Kidney capillary endothelial cell (primary cell): ENCODE data around the gene PELI2.

ENCODE experiments used
- DNase-seq: peaks from one replicate; pipeline ENCODE4 v3.0.0-alpha.2; 2018; ENCODE audit warnings: low spot score

Gene PELI2

DNA sequence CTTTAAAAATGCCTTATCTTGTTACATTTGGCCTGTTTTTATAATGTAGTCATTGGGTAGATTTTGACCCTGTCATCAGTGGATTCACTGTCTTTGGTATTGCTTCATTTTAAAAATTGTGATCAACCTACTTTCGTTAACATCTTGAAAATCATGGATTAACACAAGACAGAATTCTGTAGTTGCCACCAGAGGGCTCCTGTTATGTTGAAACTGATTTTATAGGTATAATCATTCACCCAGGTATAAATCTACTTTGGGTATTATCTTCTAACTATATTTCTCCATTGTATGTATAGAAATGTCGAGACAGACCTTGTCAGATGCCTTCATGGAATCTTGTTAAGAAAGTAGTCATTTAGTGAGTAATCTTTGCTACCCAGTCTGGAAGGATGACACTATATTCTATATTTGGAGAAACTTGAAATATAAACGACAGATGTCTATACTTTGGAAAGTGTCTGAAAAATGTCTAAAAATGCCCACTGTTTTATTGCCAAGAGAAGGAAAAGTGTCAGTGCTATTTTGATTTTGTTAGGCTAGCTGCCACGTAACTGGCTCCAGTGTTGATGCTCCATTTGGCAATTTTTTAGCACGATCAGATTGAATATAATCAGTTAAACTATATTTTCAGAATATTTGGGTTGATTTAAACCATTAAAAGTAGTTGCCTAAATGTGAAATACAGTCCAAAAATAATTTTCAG lies 129.4 kb downstream of the PELI2 start:
- DNase-seq, result peak; percentile 2

DNA sequence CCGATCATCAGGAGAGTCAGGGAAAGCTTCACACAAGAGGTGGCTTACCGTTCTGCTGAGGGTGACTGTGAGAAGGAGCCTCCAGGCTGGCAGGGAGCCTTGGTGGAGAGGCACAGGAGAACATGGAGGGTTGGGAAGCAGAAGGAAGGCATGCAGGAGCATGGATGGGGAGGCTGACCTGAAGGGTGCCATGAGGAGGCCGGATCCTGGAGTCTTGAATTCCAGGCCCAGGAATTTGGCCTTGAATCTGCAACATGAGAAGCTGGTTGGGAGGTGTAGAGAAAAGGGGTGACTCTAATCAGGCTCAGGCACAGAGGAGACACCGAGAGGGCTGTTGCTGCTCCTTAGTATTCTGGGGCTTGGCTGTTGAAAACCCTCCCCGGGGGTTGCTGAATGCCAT lies 130.2 kb downstream of the PELI2 start:
- no peak for DNase-seq

DNA sequence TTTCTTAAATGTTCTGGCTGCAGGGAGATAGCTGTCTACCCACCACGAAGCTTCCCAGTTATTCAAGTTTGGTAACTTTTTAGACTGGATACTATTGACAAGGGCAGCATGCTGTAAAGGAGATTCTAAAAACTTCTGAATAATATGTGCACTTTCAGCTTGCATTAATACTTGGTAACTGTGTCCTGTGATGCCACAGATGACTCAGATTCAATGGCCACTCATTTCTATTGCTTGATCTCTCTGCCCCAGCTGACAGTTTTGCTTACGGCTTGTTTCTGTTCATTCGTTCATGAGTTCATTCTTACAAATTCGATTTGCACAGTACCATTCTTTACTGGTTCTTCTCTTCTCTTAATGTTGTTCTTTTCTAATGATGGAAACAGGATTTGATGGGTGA lies 142.8 kb downstream of the PELI2 start:
- DNase-seq, result no peak

DNA sequence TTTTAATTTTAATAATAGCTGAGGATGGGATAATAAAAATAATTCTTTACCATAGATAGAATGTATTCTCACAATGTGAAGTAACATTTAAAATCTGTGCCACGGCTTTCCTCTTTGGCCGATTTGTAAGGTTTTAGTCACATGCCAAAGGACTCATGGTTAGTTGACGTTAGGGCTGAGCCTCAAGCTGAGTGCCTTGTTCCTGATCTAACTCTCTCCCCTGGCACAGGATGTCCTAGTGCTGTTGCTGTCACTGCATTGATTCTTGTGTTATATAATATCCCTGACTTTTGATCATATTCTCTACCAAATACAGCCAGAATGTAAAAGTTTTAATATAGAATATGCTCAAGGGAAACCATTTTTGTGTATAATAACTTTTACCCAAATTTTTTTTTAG lies 144.3 kb downstream of the PELI2 start:
- DNase-seq, result no peak

DNA sequence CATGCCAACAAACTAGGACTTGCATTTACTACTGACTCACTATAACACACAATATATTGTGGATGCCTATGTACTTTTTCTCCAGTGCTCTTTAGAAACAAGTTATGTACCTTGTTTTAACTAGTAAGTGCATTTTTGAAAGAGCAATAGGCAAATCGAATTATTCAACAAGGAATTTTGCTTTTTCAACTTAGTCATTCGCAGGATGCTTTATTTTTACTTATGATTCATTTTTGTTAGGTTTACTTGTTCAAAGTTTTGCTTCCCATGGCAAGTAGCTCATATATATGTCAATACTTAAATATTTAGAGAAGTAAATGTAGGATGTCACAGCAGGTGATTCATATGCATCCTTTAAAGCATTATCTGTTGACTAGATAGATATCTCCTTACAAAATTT lies 149.8 kb downstream of the PELI2 start:
- no peak for DNase-seq

DNA sequence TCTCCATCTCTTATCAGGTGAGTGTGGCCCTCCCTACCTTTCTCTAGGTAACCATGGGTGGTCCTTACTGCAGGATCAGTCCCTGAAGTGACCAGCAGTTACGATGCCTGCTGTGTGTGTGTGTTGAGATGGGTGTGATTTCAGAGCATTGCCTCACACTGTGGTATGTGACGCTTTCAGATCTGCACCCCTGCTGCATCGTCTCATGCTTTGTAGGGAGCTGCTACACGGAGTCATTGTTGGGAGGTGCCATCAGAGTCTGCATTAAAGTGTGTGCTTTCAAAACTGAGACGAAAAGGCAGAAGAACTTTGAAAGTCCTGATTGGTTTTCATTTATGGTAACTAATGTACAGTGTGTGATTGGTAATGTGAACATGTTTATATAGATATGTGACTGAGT lies 150.5 kb downstream of the PELI2 start:
- DNase-seq, result no peak

DNA sequence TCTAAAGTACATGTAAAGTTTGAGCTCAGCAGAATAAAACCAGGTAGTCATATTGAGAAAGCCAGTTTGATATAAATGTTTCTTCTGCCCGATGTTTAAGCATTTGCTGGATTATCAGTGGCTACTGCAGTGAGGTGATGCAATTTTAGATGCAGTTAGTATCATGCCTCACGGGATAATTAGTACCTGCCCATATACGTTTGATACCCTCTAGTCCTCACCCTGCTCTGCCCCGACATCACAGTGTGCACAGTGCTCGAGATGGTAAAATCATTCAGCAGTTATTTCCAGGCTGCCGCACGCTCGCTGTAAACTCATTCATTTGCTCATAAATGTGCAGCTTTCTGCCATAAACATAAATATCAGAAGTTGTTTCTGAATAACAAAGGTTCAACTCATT lies 152.7 kb downstream of the PELI2 start:
- DNase-seq, result no peak

DNA sequence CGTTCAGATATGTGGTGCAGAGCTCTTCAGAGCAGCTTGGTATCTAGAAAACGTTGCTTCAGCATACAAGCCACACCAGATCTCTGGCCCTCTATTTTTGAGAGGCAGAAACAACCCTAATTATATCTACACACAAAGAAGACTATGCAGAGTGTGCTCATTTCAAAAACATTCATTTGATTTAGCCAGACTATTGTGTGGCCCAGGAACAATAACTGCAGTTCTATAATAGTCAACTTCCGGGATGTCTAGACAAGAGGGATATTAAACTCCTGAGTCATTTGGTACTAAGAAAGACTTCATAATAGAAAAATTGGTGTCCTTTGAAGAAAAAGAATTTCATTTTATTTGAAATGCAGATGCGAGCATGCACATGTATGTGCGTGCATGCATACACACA lies 153.8 kb downstream of the PELI2 start:
- peak; percentile 96 for DNase-seq

DNA sequence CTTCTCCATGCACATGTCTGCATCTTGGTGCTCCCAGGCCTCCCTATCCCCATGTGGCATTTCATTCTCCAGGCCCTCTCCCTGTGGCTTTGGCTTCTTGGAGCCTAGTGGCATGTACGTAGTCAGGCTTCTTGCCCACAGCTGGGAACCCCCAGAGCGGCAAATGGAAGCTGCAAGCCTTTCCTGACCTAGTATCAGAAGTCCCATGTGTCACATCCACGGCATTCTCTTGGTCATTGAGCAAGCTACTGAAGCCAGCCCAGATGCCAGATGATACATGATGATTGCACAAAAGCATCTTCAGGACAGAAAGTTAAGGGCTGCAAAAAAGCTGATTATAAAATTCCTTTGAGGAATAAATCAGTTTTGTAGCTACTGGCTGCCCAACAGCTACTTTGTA lies 154.9 kb downstream of the PELI2 start:
- DNase-seq, result no peak

DNA sequence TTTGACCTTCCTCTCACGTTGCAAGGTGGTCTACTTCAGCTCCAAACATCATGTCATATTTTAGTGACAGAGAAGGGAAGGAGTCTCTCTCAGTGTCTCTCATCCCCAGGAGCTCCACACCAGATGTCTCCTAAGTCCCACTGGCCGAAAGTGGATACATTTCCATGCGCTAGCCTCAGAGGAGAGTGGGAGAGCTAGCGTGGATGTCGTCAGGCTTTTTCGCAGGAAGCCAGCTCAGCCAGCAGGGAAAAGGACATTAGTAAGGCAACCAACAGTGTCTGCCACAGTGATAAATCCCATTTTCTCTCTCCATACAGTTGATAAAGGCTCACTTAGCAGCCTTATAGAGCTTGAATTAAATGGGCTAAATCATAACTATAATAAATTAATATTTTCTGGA lies 155.7 kb downstream of the PELI2 start:
- DNase-seq, result no peak

DNA sequence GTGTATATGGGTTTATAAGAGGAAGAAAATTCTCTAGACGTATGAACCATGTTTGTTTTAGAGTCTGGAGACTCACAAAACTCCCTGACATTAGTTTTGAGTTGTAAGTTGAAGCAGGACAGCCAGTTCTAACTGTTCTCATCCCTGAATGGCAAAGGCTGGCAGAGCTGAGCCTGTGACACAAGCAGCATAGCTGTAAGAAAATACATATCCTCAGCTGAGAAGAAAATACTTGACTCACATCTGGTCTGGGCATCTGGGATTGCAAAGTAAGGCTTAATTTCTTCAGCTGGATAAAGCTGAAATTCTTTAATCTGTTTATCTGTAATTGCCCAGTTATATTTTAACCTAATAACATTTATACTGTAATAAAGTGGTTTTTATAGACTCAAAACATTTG lies 156.3 kb downstream of the PELI2 start:
- DNase-seq, result no peak

DNA sequence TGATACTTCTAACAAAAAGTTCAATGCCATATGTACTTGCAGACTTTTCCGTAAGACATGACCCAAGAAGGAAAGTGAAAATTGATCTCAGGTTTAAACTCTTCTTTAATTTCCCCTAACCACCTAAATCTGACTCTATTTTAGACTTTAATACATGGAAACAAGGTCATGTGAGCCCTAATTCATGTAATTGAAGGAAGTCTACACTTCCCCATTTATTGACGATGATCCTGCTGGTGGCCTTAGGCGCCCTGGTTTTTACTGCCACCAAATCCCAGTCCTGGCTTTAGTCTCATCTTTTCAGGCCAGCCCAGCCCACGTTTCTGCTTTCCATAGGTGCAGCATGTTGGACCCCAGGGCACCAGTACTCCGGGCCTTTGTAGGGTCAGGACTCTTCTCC lies 157.9 kb downstream of the PELI2 start:
- no peak for DNase-seq

DNA sequence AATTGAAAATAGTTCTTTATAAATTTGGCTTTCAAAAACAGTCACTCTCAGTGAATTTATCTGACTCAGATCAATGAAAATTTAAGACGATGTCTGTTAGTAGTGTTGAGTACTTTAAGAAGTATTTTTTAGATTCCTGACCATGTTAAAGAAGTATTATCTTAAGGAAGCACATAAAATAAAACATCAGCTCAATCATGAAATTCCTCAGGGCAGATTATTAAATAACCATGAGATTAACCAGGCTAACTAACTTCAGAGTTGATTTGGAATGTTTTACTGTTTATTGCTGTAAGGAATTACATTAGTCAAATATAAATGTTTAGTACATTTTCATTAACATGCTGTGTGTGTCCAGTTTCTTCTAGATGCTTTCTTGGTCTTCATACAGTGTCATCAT lies 160.2 kb downstream of the PELI2 start:
- no peak for DNase-seq

DNA sequence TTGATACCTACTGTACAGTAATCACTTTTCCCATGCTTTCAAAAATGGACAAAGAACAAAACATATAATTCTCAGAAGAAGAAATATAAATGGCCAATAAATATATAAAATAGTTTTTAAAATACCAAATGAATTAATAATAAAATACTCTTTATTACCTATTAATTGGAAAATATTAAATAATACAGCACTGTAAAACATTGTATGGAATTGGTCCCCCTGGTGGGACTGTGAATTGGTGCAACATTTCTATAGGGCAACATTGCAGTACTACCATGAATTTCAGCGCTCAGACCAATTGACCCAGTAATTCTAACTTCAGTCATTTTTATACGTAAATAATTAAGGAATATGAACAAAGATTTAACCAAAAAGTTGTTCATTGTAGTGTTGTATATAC lies 162.6 kb downstream of the PELI2 start:
- DNase-seq, result no peak

DNA sequence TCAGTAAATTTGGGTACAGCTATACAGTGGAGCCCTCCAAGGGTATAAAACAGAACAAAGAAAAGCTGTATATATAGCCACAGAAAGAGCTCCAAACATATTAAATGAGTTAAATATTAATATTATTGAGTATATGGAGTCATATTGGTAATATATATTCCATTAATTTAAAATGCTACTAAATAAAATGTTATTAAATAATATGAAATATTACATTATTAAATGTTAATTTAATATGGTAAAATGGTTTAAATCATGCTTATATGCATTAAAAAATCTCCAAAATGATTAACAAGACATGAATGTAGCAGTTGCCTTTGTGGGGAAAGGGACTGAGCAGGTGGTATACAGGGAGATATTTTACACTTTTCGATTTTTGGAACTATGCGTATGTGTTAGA lies 164.0 kb downstream of the PELI2 start:
- DNase-seq, result no peak

DNA sequence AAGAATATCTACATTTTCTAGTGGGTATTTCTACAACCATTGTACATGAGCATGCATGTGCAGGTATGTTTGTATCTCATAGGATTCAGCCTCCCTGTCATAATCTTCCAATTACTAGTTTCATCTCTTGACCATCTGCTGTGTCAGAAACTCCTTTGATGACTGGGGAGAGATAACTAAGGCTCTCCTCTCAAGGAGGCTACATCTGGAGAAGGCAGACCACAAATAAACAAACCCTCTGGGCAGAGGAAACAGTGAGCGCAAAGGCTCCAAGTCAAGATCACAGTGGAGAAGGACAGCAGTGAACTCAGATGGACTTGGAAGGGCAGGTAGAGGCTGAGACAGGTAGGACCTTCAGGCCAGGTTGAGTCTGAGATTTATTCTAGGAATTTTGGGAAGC lies 166.4 kb downstream of the PELI2 start:
- DNase-seq, result no peak

DNA sequence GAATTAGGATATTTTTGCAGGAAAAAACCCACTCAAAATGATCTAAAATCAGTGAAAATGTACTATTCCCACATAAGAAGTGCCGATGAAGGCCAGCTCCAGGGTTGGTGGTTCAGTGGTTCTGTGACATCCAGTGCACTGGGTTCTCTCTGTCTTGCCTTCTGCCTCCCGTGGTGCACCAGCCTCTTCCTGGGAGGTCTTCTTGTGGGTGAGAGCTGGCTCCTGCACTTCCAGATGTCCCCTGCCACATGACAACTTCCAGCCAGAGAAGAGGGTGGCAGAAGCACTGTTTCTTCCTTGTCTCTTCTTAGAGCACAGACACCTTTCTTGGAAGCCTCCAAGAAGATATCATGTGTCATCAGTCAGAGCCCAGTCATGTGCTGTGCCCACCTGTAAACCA lies 170.9 kb downstream of the PELI2 start:
- no peak for DNase-seq

DNA sequence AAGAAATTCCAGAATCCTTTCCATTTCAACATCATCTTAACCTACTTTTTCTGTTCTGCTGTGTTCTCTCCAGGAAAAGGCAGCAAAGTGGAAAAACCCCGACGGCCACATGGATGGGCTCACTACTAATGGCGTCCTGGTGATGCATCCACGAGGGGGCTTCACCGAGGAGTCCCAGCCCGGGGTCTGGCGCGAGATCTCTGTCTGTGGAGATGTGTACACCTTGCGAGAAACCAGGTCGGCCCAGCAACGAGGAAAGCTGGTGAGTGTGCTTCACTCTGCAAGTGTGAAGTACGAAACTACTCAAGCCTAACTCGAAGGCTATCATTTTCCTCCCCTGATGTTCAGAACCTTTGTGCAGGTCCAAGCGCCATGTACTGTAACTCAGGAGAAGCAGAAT lies 172.0 kb downstream of the PELI2 start:
- no peak for DNase-seq

DNA sequence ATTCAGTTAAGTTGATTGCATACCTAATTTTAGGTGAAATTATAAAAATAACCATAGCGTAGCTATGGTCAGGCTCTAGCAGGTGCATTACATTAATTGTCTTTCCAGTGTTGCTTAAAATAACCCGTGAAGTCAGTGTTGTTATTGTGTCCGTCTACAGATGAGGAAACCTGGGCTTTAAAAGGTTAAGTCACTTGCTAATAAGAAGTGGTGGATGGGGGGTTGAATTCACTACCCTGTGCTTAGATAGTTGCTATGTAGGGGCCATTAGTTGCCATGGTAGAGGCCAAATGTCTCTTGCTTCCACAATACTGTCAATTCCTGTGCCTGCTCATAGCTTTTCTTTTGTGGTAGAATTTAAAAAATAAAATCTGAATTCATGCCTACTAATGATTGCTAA lies 174.8 kb downstream of the PELI2 start:
- no peak for DNase-seq

DNA sequence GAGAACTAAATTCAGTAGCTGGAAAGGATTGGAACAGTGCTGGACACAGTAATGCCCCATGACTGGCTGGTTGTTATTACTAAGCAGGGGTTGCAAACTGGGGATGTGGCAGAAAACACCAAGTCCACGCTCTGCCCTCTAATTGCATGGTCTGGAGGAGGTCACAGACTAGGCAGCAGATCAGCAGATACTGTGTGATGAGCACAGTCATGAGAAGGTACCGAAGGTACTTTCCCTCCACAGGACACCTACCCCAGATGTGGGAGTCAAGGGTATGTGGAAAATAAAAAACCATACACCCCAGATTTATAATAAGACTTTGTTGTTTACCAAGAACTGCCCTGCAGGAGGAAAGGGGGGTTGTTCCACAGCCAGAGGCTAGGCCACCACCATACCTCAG lies 175.3 kb downstream of the PELI2 start:
- no peak for DNase-seq

DNA sequence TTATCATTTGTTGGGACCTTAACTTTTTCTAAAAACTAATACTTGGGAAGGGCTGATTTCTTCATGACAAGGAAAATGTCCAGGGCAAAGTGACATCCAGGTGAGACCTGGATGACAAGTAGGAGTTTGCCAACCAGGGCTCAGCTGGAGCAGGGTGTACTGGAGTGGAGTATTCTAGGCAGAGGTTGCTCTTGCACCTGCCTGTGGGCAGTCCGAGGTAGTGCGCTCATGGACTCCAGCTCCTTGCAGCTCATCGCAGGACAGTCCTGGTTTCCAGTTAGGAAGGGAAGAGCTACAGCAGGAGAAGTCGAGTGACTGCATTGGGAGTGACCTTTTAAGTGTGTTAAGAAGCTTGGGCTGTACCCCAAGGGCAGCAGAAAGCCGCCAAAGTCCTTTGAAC lies 175.9 kb downstream of the PELI2 start:
- DNase-seq, result no peak

DNA sequence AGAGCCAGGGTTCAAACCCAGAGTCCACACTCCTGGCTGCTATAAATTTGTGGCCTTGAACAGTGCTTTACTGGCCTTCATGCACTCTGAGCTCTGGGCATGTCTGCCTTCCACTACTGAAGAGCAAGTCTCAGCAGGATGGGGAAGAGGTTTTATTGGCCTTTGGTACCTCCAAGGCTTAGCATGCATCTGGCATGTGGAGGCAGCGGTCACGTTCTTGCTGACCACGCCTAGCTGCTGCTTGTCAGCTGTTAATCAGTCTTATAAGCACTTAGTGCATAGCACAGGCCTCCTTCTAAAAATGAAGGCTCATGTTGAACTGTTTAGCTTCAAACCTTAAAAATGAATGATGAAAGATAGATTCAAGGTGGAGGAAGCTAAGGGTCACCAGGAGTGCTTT lies 177.5 kb downstream of the PELI2 start:
- no peak for DNase-seq

DNA sequence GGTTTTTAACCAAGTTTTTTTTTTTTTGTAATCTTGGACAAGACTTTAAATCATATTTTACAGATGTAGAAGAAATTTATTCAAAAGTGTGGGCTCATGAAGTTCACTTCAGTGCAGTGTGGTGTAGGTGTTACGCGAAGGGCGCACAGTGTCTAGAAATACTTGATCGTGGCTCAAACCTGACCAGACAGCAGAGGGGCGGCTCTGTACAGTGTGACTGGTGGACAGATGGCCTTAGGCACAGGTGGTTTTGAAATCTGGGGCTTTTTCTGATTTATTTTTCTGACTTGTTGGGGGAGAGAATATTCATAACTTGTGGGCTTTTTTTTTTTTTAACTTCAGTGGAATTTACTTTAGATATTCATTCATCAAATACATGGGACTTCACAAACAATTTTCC lies 179.2 kb downstream of the PELI2 start:
- no peak for DNase-seq

DNA sequence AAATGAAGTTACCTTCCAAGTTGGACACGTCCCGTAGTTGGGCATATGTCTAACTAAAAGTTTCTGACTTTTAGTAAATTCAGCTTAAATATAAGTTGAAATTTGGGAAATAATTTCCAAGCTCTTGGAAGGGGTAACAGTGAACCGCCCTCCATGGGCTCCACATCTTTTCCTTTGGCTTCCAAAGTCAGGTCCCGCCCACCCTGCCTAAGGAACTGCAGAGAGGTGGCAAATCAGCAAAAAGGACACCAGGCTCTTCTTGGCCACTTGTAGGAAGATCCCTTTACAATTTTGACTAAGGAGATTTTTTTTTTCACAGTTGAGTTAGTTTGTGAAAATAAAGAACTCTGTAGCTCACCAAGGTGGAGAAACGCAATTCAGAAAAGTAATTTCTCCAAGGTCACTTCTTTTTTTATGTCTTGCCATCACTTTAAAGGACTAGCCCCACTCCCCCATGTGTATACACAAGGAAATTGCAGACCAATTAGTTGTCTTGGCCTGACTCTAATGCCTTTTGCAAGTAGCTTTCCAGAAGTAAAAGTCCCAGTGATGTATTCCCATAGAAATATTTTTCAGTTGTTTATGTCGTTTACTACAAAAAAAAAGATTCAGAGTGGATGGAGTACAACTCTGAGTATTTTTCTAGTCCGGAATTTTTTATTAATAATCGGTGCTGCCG lies 181.2 kb downstream of the PELI2 start:
- no peak for DNase-seq
